ENCODE measurements around the gene ARHGEF19.

DNA sequence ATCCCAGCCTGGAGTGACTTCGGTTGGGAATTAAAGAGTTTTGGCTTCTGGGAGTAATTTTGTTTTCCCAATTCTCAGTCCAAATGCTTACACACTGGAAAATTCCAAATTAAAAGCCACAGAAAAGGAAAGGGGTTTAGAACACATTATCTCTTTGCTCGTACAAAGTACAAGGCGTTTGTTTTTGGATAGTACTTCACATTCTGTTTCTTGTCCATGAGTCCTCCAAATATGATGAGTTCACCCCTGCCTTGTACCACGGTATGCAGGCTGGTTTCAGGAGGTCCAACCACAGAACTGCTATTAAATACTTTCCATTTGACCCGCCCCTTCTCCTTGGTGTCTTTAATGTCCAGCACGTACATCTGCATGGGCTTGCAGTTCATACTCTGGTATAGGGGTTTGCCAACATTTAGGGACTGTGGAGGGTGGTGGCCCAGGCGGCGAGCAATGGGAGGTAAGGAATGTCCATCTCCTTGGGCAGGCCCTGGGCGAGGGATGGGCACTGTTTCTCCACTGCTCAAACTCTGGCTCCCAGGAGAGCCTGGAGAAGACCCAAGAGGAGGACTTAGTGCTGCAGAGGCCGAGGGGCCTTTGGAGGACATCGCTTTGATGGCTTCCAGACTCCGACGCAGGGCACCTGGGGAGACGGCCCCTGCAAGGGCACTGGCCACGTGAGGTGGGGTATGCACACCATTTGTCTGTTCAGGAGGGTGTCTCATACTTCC is 38.2 kb upstream of the ARHGEF19 start:
- TF ChIP-seq, protein P1, sequence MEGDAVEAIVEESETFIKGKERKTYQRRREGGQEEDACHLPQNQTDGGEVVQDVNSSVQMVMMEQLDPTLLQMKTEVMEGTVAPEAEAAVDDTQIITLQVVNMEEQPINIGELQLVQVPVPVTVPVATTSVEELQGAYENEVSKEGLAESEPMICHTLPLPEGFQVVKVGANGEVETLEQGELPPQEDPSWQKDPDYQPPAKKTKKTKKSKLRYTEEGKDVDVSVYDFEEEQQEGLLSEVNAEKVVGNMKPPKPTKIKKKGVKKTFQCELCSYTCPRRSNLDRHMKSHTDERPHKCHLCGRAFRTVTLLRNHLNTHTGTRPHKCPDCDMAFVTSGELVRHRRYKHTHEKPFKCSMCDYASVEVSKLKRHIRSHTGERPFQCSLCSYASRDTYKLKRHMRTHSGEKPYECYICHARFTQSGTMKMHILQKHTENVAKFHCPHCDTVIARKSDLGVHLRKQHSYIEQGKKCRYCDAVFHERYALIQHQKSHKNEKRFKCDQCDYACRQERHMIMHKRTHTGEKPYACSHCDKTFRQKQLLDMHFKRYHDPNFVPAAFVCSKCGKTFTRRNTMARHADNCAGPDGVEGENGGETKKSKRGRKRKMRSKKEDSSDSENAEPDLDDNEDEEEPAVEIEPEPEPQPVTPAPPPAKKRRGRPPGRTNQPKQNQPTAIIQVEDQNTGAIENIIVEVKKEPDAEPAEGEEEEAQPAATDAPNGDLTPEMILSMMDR (IDR thresholded peaks at IDR 0.05), result no peak
- no peak for TF ChIP-seq POLR2A (IDR thresholded peaks at IDR 0.05)
- TF ChIP-seq POLR2AphosphoS5 (IDR thresholded peaks at IDR 0.05), result no peak
- no peak for TF ChIP-seq EP300 (IDR thresholded peaks at IDR 0.05)
